IgD-negative memory B cell (primary cell): ENCODE data around the gene MEGF9. TPM values are rescaled to one million over a fixed set of nuclear protein-coding genes. Genes with fewer than 3 reads are reported as not detected.

Experiments used
- H3K27ac Mint-ChIP-seq, 3 donors: one replicate each; pipeline ENCODE4 v1.8.0; 2020 to 2022; ENCODE audit warnings: mild to moderate bottlenecking in 3 of 3, mixed read lengths in 3 of 3, moderate library complexity in 1 of 3
- H3K27me3 Mint-ChIP-seq: one replicate; pipeline ENCODE4 v1.8.0; 2021; ENCODE audit warnings: mixed read lengths
- H3K36me3 Mint-ChIP-seq: one replicate; pipeline ENCODE4 v1.8.0; 2020; ENCODE audit warnings: mild to moderate bottlenecking, mixed read lengths
- H3K4me1 Mint-ChIP-seq, 3 donors: one replicate each; pipeline ENCODE4 v1.8.0; 2020 to 2022; ENCODE audit warnings: mixed read lengths in 3 of 3, mild to moderate bottlenecking in 1 of 3
- H3K4me3 Mint-ChIP-seq, 4 donors: one replicate each; pipeline ENCODE4 v1.8.0; 2020 to 2022; ENCODE audit warnings: mild to moderate bottlenecking in 4 of 4, mixed read lengths in 4 of 4, moderate library complexity in 3 of 4
- H3K9me3 Mint-ChIP-seq, 3 donors: one replicate each; pipeline ENCODE4 v1.8.0; 2020 to 2021; ENCODE audit warnings: mixed read lengths in 3 of 3, mild to moderate bottlenecking in 1 of 3
- polyA plus RNA-seq: library from polyadenylated mRNA; unstranded; fragments of 300-500 nt; fragmentation: Illumina TruSeq; gene quantifications from one replicate; pipeline ENCODE4 v1.2.3, GENCODE V29; 2021

Gene MEGF9
- polyA plus RNA-seq, 1 donor from 2014 or later = 3.4 TPM

- peaks cover 4 to 7% (median 5%) of the 10 kb centered on the region in 3 donors for H3K4me1 Mint-ChIP-seq
- peaks cover under 1% of the 10 kb centered on the region for H3K36me3 Mint-ChIP-seq
- no peaks in the 10 kb centered on the region for H3K27me3 Mint-ChIP-seq
- H3K4me3 Mint-ChIP-seq = no peak overlapping the region
- no peaks in the 10 kb centered on the region for H3K9me3 Mint-ChIP-seq
- H3K27ac Mint-ChIP-seq = no peak overlapping the region
Observed at GRCh38 chr9:120702075-120702474, 12.2 kb downstream of the MEGF9 start.

GRCh38 chr9:120701248-120701647, 13.0 kb downstream of the MEGF9 start:
- Mint-ChIP-seq H3K36me3 (no peaks in the 10 kb centered on the region), H3K9me3 (no peaks in the 10 kb centered on the region), H3K27ac (no peak overlapping the region), H3K27me3 (no peaks in the 10 kb centered on the region), H3K4me1 (peaks cover 5 to 9% (median 5%) of the 10 kb centered on the region in 3 donors), H3K4me3 (no peak overlapping the region)

- peaks cover 5 to 11% (median 5%) of the 10 kb centered on the region in 3 donors for H3K4me1 Mint-ChIP-seq
- H3K9me3 Mint-ChIP-seq = no peaks in the 10 kb centered on the region
- H3K27ac Mint-ChIP-seq = no peak overlapping the region
- H3K27me3 Mint-ChIP-seq = no peaks in the 10 kb centered on the region
- H3K4me3 Mint-ChIP-seq = no peak overlapping the region
- H3K36me3 Mint-ChIP-seq = peaks cover 2% of the 10 kb centered on the region
Observed at GRCh38 chr9:120698766-120699165, 15.5 kb downstream of the MEGF9 start.

DNA sequence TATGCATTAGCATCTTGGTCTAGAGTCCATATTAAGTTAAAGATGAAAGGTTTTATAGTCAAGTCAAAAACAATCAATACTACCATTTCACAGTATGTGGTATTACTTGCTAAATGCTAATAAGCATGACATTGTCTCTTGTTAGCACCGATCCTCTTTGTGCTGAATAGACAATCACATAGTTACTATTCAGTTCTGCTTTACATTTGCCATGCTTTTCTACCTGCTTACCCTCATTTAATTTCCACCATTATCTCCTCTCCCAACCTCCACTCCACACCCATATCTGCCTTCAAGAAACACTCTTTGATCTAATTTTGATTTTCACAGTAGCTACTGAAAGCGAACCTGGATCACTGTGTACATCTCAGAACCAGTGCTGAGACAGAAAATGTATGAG, 16.8 kb downstream of the MEGF9 start:
- H3K27me3 Mint-ChIP-seq = no peaks in the 10 kb centered on the region
- H3K9me3 Mint-ChIP-seq = no peaks in the 10 kb centered on the region
- H3K36me3 Mint-ChIP-seq = peaks cover 2% of the 10 kb centered on the region
- H3K4me1 Mint-ChIP-seq = peaks cover 13 to 22% (median 18%) of the 10 kb centered on the region in 3 donors
- no peak overlapping the region for H3K27ac Mint-ChIP-seq
- no peak overlapping the region for H3K4me3 Mint-ChIP-seq

DNA sequence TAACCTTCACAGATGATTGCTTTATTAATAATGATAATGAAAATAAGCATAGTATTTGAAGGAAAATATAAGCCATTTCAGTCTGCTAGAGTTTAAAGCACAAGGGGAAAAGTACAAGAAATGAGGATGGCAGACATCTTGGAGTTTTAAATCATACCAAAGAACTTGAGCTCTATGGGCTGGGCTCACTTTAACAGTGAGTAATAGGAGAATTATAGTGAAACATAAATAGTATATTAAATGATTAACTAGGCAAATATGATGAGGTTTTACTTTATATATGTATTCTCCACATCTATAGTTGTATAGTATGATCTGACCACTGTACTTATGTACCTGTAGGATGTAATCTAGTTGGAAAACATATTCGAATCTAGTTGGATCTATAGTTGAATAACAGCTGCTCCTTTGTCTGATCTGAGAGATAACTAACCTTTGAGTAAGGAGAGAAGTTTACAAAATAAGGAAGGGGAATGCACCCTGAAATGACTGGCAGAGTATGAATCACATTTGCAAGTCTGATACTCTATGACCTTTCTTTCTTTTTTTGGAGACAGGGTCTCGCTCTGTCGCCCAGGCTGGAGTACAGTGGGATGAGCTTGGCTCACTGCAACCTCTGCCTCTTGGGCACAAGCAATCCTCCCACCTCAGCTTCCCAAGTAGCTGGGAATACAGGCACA, 17.6 kb downstream of the MEGF9 start:
- no peaks in the 10 kb centered on the region for H3K9me3 Mint-ChIP-seq
- no peak overlapping the region for H3K4me3 Mint-ChIP-seq
- H3K4me1 Mint-ChIP-seq = peaks cover 14 to 26% (median 25%) of the 10 kb centered on the region in 3 donors
- no peaks in the 10 kb centered on the region for H3K27me3 Mint-ChIP-seq
- H3K36me3 Mint-ChIP-seq = peaks cover 2% of the 10 kb centered on the region
- H3K27ac Mint-ChIP-seq = no peak overlapping the region

GRCh38 chr9:120694559-120694958, 19.7 kb downstream of the MEGF9 start:
- Mint-ChIP-seq H3K9me3 (no peaks in the 10 kb centered on the region), H3K27ac (no peak overlapping the region), H3K4me3 (no peak overlapping the region), H3K4me1 (peaks cover 14 to 26% (median 25%) of the 10 kb centered on the region in 3 donors), H3K36me3 (peaks cover 4% of the 10 kb centered on the region), H3K27me3 (no peaks in the 10 kb centered on the region)

DNA sequence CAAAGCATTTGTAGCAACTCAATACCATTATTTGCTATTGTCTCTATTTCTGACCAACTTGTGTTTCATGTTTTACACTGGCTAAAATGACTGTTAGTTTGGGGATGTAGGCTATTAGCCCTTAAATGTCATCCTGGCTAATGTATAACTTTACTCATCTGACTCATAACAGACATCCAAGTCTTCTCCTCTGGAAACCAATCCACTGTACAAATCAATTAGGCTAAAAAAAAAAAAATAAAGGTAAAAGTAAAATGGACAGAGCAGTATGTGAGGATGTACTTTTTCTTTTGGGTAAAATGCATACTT, 20.6 kb downstream of the MEGF9 start:
- H3K9me3 Mint-ChIP-seq = no peaks in the 10 kb centered on the region
- H3K27me3 Mint-ChIP-seq = no peaks in the 10 kb centered on the region
- H3K4me3 Mint-ChIP-seq = no peak overlapping the region
- peaks cover 14 to 26% (median 25%) of the 10 kb centered on the region in 3 donors for H3K4me1 Mint-ChIP-seq
- H3K27ac Mint-ChIP-seq = no peak overlapping the region
- peaks cover 4% of the 10 kb centered on the region for H3K36me3 Mint-ChIP-seq

DNA sequence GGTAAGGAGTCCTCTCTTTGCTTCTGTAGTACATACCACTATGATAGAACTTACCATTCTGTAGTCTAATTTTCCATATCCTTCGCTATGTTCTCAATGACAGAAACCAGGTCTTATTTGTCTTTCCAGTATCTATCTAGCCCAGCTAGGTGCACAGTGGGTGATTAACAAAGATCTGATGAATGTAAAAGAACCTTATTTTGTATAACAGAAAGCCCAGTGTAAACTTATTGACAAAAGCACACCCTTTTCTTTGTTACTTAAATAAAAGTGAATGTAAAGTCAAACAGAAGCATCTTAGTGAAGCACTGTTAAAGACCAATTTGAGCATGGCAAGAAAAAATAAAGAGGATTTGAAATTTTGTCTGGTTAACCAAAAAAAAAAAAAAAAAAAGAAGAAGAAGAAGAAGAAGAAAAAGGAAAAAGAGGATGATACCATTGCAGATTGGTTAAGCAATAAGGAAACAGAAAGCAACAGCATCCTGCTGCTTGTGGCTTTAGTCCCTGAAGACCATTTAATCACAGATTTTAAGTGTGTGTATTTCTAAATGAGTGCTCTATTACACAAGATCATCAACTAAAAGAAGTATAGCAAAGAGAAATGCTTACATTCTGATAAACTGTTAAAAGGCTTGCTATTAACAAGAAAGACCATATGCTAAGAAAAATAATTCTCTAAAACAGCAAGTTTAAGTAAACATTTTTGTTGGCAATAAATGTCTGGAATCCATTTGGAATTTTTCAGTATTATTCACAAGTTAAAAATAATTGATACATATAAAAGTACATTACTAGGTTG, 21.2 kb downstream of the MEGF9 start:
- Mint-ChIP-seq H3K4me1 (peaks cover 14 to 26% (median 25%) of the 10 kb centered on the region in 3 donors), H3K4me3 (peak overlapping the region in 1 of 4 donors; percentile 7), H3K9me3 (no peaks in the 10 kb centered on the region), H3K27me3 (no peaks in the 10 kb centered on the region), H3K36me3 (peaks cover 4% of the 10 kb centered on the region), H3K27ac (peak overlapping the region; percentile 69 to 91 (median 77))

DNA sequence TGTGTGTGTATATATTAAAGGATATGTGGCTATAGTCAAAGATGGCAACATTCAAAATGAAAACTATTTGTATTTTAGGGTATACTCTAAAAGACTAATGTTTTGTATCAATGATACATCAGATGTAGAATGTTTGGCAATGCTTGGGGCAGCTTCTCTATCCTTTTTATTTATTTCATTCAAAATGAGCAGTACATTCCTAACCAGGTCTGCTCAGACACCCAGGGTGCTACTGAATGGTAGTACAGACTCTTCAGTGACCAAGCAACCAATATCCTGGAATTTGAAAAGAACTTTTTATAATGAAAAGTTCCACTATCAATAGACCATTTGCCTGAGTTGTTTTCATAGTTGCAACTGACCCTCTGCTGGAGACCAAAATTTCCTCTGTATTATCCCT, 23.9 kb downstream of the MEGF9 start:
- Mint-ChIP-seq H3K36me3 (peaks cover 9% of the 10 kb centered on the region), H3K27ac (no peak overlapping the region), H3K27me3 (no peaks in the 10 kb centered on the region), H3K4me3 (no peak overlapping the region), H3K9me3 (peaks cover 0 to 3% (median 2%) of the 10 kb centered on the region in 3 donors), H3K4me1 (peaks cover 12 to 25% (median 19%) of the 10 kb centered on the region in 3 donors)

DNA sequence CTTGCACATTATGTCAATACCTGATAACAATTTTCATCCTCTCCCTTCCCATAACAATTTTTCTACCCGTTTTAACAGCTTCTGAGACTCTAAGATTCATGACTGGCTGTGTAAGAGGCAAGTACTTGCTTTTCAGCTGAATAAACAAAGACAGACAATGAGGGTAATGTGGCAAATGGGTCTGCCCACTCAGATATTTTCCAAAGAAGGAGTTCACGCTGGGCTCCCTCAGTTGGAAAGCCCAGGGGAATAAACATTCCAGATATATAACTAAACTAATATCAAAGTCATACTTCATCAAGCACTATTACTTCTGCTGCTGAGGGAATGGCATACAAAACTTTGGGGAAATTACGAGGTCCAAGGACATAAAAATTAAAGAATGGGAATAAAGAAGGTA, 24.4 kb downstream of the MEGF9 start:
- Mint-ChIP-seq H3K27ac (no peak overlapping the region), H3K4me1 (peaks cover 12 to 25% (median 19%) of the 10 kb centered on the region in 3 donors), H3K4me3 (no peak overlapping the region), H3K27me3 (no peaks in the 10 kb centered on the region), H3K9me3 (peaks cover 0 to 3% (median 2%) of the 10 kb centered on the region in 3 donors), H3K36me3 (peaks cover 9% of the 10 kb centered on the region)

DNA sequence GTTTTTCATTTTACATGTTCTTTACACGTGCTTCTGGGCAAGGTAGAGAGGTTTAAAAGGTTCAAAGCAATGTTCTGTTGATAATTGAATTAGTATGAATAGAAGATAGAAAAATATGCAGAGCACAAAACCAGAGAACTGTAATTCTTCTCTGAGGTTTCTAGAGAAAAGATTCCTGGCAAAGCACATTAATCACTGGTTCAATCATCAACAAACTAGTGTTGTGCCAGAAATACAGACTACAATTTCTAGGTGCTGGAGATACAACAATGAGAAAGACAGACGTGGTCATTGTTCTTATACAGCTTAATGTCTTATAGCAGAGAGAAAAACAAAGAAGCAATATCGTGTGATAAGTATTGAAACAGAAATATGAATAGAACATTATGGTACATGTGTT, 25.5 kb downstream of the MEGF9 start:
- Mint-ChIP-seq H3K4me3 (no peak overlapping the region), H3K4me1 (peaks cover 12 to 20% (median 15%) of the 10 kb centered on the region in 3 donors), H3K9me3 (peaks cover 0 to 3% (median 2%) of the 10 kb centered on the region in 3 donors), H3K27ac (no peak overlapping the region), H3K36me3 (peaks cover 7% of the 10 kb centered on the region), H3K27me3 (no peaks in the 10 kb centered on the region)

GRCh38 chr9:120683150-120683549, 31.1 kb downstream of the MEGF9 start:
- Mint-ChIP-seq H3K36me3 (peaks cover 9% of the 10 kb centered on the region), H3K4me1 (peaks cover 0 to 15% (median 6%) of the 10 kb centered on the region in 3 donors), H3K27me3 (no peaks in the 10 kb centered on the region), H3K9me3 (peaks cover 0 to 3% (median 2%) of the 10 kb centered on the region in 3 donors), H3K4me3 (no peak overlapping the region), H3K27ac (no peak overlapping the region)

- H3K27me3 Mint-ChIP-seq = no peaks in the 10 kb centered on the region
- peaks cover 0 to 3% (median 2%) of the 10 kb centered on the region in 3 donors for H3K9me3 Mint-ChIP-seq
- peaks cover 12% of the 10 kb centered on the region for H3K36me3 Mint-ChIP-seq
- no peak overlapping the region for H3K4me3 Mint-ChIP-seq
- peaks cover 4 to 15% (median 6%) of the 10 kb centered on the region in 3 donors for H3K4me1 Mint-ChIP-seq
- H3K27ac Mint-ChIP-seq = no peak overlapping the region
Observed at GRCh38 chr9:120681121-120681520, 33.1 kb downstream of the MEGF9 start.

DNA sequence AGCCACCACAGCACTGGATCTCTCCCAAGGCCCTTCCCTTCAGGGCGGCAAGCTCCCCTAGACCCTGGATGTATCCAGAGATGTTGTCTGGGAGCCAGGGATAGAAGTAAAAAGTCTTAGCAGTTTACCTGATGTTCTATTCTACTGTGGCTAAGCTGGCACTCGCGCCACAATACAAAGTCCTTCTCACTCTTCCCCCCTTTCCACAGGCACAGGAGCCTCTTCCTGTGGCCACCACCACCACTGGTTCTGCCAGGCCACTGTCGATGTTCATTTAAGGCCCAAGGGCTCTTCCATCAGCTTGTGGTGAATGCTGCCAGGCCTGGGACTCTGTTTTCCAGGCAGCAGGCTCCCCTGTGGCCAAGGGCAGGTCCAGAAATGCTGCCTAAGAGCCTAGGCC, 33.7 kb downstream of the MEGF9 start:
- H3K27me3 Mint-ChIP-seq = no peaks in the 10 kb centered on the region
- H3K27ac Mint-ChIP-seq = no peak overlapping the region
- H3K4me3 Mint-ChIP-seq = no peak overlapping the region
- no peaks in the 10 kb centered on the region for H3K9me3 Mint-ChIP-seq
- H3K36me3 Mint-ChIP-seq = peaks cover 9% of the 10 kb centered on the region
- peaks cover 4 to 15% (median 6%) of the 10 kb centered on the region in 3 donors for H3K4me1 Mint-ChIP-seq

GRCh38 chr9:120680161-120680560, 34.1 kb downstream of the MEGF9 start:
- Mint-ChIP-seq H3K36me3 (peaks cover 8% of the 10 kb centered on the region), H3K27me3 (no peaks in the 10 kb centered on the region), H3K27ac (peak overlapping the region in 1 of 3 donors; percentile 57), H3K9me3 (no peaks in the 10 kb centered on the region), H3K4me1 (peaks cover 4 to 15% (median 6%) of the 10 kb centered on the region in 3 donors), H3K4me3 (no peak overlapping the region)
